Subcutaneous abdominal adipose tissue (tissue), 5 donors: ENCODE results near the gene S100PBP.
A peak's percentile ranks its signal among the peaks of the same experiment; 100 is the strongest.

Experiments
- H3K27ac ChIP-seq: one replicate; pipeline ENCODE4 v1.7.0; 2013; ENCODE audit warnings: low read depth, mild to moderate bottlenecking, inconsistent platforms, low read length, moderate library complexity
- H3K27me3 ChIP-seq, 5 donors: one replicate each; pipeline ENCODE4 v1.7.0; 2013; ENCODE audit warnings: low read length in 5 of 5, inconsistent platforms in 1 of 5; ENCODE audit not compliant: control insufficient read depth in 5 of 5, insufficient read depth in 4 of 5
- H3K36me3 ChIP-seq, 5 donors: one replicate each; pipeline ENCODE4 v1.7.0; 2013; ENCODE audit warnings: low read length in 5 of 5; ENCODE audit not compliant: control insufficient read depth in 5 of 5, insufficient read depth in 5 of 5
- H3K4me1 ChIP-seq, 5 donors: one replicate each; pipeline ENCODE4 v1.7.0; 2013; ENCODE audit warnings: low read length in 5 of 5, mild to moderate bottlenecking in 3 of 5, moderate library complexity in 1 of 5; ENCODE audit not compliant: control insufficient read depth in 5 of 5, insufficient read depth in 5 of 5
- H3K4me3 ChIP-seq, 5 donors: one replicate each; pipeline ENCODE4 v1.7.0; 2013; ENCODE audit warnings: low read length in 5 of 5, low read depth in 1 of 5
- H3K9ac ChIP-seq, 5 donors: one replicate each; pipeline ENCODE4 v1.7.0; 2013; ENCODE audit warnings: low read length in 5 of 5, mild to moderate bottlenecking in 4 of 5, moderate library complexity in 3 of 5
- H3K9me3 ChIP-seq, 5 donors: one replicate each; pipeline ENCODE4 v1.7.0; 2013; ENCODE audit warnings: low read length in 5 of 5; ENCODE audit not compliant: control insufficient read depth in 5 of 5
- donor health status: healthy.
- donor health status: healthy.
- donor health status: healthy.
- donor health status: healthy.
- donor health status: healthy.

Gene S100PBP

GRCh38 chr1:32818804-32819541 lies 1.5 kb downstream of the S100PBP start:
- Histone ChIP-seq H3K36me3 (no peaks in the 10 kb centered on the region), H3K27ac (peak overlapping the region; percentile 92), H3K4me3 (peak overlapping the region in 4 of 5 donors; percentile 70 to 97 (median 88)), H3K4me1 (peaks cover 7 to 35% (median 33%) of the 10 kb centered on the region in 5 donors), H3K9me3 (no peaks in the 10 kb centered on the region), H3K9ac (peak overlapping the region in 4 of 5 donors; percentile 71 to 99 (median 95)), H3K27me3 (no peaks in the 10 kb centered on the region)

GRCh38 chr1:32825181-32825580 lies 7.7 kb downstream of the S100PBP start:
- Histone ChIP-seq H3K27ac (no peak overlapping the region), H3K27me3 (no peaks in the 10 kb centered on the region), H3K9me3 (no peaks in the 10 kb centered on the region), H3K4me1 (no peaks in the 10 kb centered on the region), H3K9ac (no peak overlapping the region), H3K4me3 (no peak overlapping the region), H3K36me3 (peaks cover 37 to 45% (median 40%) of the 10 kb centered on the region in 5 donors)

- Histone ChIP-seq H3K27ac (no peak overlapping the region), H3K9me3 (no peaks in the 10 kb centered on the region), H3K36me3 (peaks cover 64 to 75% (median 65%) of the 10 kb centered on the region in 5 donors), H3K27me3 (no peaks in the 10 kb centered on the region), H3K4me3 (no peak overlapping the region), H3K4me1 (no peaks in the 10 kb centered on the region), H3K9ac (no peak overlapping the region)
Measured at GRCh38 chr1:32828341-32828740, 10.9 kb downstream of the S100PBP start.

GRCh38 chr1:32830092-32830852 lies 12.8 kb downstream of the S100PBP start:
- peaks cover 68 to 85% (median 68%) of the 10 kb centered on the region in 5 donors for H3K36me3 ChIP-seq
- no peak overlapping the region for H3K27ac ChIP-seq
- H3K27me3 ChIP-seq: no peaks in the 10 kb centered on the region

GRCh38 chr1:32831878-32832277 lies 14.4 kb downstream of the S100PBP start:
- H3K36me3 ChIP-seq: peaks cover 54 to 71% (median 56%) of the 10 kb centered on the region in 5 donors
- no peak overlapping the region for H3K27ac ChIP-seq
- H3K9me3 ChIP-seq: no peaks in the 10 kb centered on the region
- H3K27me3 ChIP-seq: no peaks in the 10 kb centered on the region
- H3K4me3 ChIP-seq: no peak overlapping the region
- H3K4me1 ChIP-seq: no peaks in the 10 kb centered on the region
- H3K9ac ChIP-seq: no peak overlapping the region

More at GRCh38 chr1:32830092-32830852, 12.8 kb downstream of the S100PBP start:
- Histone ChIP-seq H3K9me3 (no peaks in the 10 kb centered on the region), H3K9ac (no peak overlapping the region), H3K4me3 (no peak overlapping the region), H3K4me1 (no peaks in the 10 kb centered on the region)

GRCh38 chr1:32848354-32849063 lies 31.1 kb downstream of the S100PBP start:
- Histone ChIP-seq H3K9ac (no peak overlapping the region), H3K36me3 (peaks cover 12 to 54% (median 21%) of the 10 kb centered on the region in 5 donors), H3K27ac (no peak overlapping the region), H3K27me3 (no peaks in the 10 kb centered on the region), H3K4me1 (no peaks in the 10 kb centered on the region), H3K9me3 (no peaks in the 10 kb centered on the region), H3K4me3 (no peak overlapping the region)

- Histone ChIP-seq H3K4me1 (peaks cover 0 to under 1% (median 0%) of the 10 kb centered on the region in 5 donors), H3K27ac (no peak overlapping the region), H3K4me3 (no peak overlapping the region), H3K36me3 (peaks cover 41 to 78% (median 54%) of the 10 kb centered on the region in 5 donors), H3K27me3 (no peaks in the 10 kb centered on the region), H3K9ac (no peak overlapping the region), H3K9me3 (no peaks in the 10 kb centered on the region)
Measured at GRCh38 chr1:32855861-32856617, 38.6 kb downstream of the S100PBP start.

- Histone ChIP-seq H3K27ac (no peak overlapping the region), H3K36me3 (peaks cover 39 to 80% (median 48%) of the 10 kb centered on the region in 5 donors)
Measured at GRCh38 chr1:32858136-32858535, 40.7 kb downstream of the S100PBP start.

GRCh38 chr1:32858791-32859190 lies 41.3 kb downstream of the S100PBP start:
- Histone ChIP-seq H3K27ac (no peak overlapping the region), H3K9ac (no peak overlapping the region), H3K36me3 (peaks cover 35 to 80% (median 45%) of the 10 kb centered on the region in 5 donors), H3K9me3 (no peaks in the 10 kb centered on the region), H3K4me1 (peaks cover 5 to 17% (median 14%) of the 10 kb centered on the region in 5 donors), H3K27me3 (no peaks in the 10 kb centered on the region), H3K4me3 (no peak overlapping the region)

More at GRCh38 chr1:32858136-32858535, 40.7 kb downstream of the S100PBP start:
- H3K4me1 ChIP-seq: peaks cover 5 to 17% (median 14%) of the 10 kb centered on the region in 5 donors
- no peaks in the 10 kb centered on the region for H3K9me3 ChIP-seq
- no peaks in the 10 kb centered on the region for H3K27me3 ChIP-seq
- H3K9ac ChIP-seq: no peak overlapping the region
- no peak overlapping the region for H3K4me3 ChIP-seq
